Measurements from ENCODE around the gene ACSBG1.

The ACSBG1 gene

GRCh38 chr15:78216276-78217104, 17.9 kb downstream of the ACSBG1 start:
- peak; percentile 49 for DNase-seq

DNA sequence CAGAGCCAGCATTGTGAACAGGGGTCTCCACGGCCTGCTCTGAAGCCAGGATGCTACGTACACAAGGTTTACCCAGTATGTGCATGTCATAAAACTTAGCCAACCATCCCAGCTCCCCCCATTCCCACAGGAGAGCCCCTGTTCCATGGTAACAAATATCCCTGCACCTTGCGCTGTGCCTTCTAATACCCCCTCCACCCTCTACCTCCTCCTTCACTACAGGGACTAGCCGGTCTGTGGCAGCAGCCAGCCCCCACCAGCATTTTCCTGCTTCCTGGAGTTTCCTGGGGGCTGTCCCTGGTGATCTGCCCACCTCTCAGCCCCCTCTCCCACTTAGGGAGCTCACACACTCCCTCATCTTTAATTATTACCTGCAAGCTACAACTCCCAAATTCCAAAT, 20.4 kb downstream of the ACSBG1 start:
- DNase-seq = peak; percentile 40

DNA sequence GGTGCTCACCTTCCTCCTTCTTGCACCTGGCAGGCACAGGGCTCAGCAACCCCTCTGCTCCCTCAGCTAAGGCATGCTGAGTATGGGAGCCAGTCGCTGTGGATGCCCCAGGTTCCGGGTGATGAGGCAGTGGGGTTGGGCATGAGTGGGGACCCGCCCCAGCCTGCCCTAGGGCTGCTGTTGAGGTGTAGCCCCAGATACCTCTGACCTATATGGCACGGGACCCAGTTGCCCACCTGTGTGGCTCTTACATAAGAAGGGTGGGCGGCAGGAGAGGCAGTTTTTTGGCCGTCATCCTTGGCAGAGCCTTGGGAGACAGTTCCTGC, 21.0 kb downstream of the ACSBG1 start:
- DNase-seq = no peak

GRCh38 chr15:78212546-78213424, 21.6 kb downstream of the ACSBG1 start:
- peak; percentile 96 for DNase-seq

DNA sequence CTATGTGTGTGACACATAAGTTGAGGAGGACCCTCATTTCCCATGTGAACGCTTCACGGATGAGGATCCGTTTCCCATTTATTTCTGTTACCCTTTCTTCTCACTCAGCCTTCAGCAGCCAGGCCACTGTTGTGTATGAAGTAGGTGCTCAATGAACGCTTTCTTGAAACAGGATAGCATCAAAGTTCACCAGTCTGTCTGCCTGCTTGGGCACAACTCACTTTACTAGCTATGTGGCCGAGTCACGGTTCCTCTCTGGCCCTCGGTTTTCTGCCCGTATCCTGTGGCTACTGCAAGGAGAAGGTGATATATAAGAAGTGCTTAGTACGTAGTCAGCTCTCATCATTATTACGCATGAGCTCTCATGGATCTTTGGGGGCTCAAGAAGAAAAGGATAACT, 22.4 kb downstream of the ACSBG1 start:
- DNase-seq = peak; percentile 30

DNA sequence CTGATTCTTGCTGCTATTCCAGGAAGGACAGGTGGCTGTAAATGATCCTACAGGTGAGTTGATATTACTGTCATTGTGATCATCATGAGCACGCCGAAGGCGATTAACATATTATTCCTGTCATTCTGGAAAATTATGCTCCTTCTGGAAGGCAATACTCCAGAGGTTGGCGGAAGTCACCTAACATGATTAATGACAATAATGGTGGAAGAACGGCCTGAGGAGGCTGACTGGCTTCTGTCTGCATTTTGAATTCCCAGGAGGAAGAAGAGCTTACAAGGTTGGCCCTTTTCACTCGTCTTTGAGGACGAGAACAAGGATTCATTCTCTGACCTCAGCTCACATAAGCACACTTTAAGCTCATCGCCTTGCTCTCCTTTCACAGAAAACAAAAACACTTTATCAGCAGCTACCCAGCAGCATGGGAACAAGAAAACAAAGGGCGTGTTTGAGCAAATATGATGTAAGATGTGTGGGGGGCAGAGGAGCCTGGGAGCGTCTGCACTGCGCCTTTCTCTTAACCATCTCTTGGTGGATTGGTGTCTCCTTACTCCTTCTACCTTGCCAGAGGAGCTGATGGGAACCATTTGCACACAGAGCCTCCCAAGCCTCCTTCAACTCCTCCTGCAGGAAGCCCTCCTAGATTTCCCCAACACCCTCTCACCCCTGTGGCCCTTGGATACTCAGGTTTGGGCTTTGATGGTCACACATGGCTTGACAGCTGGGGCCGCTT, 23.0 kb downstream of the ACSBG1 start:
- peak; percentile 77 for DNase-seq

DNA sequence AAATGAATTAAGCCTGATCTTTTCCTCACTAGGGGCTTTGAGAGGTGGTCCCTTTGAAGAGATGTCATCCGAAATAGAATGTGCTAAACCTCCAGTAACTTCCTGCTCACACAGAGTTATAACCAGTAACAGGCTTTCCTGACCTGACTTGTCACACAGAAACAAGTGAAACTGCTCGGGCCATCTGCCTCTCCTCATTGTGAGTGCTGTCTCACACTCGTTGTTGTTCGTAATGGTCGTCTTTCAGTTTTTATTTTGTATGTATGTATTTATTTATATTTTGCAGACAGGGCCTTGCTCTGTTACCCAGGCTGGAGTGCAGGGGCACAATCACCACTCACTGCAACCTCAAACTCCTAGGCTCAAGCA, 24.0 kb downstream of the ACSBG1 start:
- peak; percentile 49 for DNase-seq

DNA sequence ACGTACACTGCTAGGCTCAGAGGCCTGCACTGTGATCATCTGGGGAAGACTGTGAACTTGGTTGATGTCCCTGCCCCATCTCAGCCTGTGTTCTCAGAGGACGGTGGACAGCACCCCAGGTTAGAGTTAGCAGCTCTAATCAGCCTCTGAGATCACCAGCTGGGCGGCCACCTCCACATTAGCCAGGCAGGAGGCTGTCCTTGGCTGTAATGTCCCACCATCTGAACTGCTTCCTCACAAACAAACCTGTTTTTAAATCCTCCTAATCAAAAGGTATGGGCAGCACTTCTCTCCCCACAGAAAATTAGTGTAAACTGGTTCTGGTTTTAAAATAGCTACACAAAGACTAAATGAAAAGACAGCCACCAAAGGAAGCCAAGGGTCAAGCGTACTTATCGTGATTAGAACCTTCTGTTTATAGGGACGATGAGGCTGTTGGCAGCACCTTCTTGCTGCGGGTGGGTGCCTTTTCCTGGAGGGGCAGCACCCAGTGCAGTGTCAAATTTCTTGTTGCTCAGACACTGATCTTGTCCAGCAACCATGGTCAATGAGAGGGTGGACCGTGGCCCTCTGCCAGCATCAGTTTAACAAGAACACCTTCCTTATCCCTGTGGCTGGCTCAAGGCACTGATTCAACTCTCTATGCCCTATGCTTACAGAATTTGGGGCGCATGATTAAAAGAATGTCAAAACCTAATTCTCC, 24.6 kb downstream of the ACSBG1 start:
- DNase-seq = peak; percentile 69

DNA sequence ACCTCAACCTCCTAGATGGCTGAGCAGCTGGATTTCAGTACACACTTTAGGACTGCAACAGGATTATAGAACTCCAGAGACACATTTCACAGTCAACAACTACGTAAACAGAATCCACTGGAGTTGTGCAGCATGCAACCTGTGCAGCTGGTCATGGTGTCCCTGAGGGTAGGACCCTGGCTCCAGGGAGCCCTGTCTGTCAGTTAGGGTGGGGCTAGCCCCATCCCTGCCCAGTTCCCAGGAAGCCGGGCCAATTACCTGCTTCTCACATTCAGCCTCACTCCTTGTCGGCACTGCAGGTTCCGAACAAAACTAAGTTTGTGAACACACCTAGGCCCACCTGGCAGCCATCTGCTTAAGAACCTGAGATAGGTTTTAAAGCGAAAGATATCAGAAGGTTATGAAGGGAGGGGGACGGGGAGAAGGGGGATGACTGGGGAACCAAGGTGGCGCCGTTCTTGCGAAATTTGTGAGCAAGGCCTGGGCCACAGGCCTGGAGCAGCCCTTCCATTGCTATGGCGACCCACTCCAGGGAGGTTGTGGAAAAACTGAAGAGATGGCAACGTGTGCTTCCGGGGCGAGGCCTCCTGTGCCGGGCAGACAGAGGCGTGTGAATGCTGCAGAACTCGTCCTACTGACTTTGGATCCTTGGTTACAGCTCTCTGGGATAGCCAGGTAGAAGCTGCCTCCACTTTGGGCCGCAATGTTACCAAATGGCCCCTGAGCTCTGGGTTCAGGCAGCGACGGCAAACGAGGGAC, 25.3 kb downstream of the ACSBG1 start:
- peak; percentile 13 for DNase-seq

DNA sequence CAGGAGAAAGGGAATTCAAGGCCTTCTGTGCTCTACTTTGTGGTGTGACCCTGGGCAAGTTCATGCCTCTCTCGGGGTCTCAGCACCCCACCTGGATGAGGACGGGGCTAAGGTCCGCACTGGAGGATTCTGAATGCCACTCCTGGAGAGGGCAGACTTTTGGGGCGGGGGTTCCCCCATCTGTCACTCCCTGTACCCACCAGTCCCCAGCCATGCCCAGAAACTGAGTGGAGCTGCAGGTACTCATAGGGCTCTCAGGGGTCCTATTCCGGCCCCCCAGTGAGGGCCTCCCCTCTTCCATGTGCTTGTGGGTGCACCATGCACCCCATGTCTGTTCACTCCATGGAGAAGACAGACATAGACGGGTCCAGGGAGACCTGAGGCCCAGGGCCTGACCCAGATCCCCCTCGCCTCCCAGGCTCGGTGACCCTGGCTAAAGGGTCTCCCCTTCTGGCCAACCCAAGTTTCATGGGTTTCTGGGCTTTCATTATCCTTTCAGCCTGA, 26.0 kb downstream of the ACSBG1 start:
- DNase-seq = no peak

- DNase-seq = no peak
Measured at GRCh38 chr15:78207641-78208340, 26.6 kb downstream of the ACSBG1 start.

- DNase-seq = no peak
Measured at GRCh38 chr15:78207110-78207458, 27.3 kb downstream of the ACSBG1 start.

DNA sequence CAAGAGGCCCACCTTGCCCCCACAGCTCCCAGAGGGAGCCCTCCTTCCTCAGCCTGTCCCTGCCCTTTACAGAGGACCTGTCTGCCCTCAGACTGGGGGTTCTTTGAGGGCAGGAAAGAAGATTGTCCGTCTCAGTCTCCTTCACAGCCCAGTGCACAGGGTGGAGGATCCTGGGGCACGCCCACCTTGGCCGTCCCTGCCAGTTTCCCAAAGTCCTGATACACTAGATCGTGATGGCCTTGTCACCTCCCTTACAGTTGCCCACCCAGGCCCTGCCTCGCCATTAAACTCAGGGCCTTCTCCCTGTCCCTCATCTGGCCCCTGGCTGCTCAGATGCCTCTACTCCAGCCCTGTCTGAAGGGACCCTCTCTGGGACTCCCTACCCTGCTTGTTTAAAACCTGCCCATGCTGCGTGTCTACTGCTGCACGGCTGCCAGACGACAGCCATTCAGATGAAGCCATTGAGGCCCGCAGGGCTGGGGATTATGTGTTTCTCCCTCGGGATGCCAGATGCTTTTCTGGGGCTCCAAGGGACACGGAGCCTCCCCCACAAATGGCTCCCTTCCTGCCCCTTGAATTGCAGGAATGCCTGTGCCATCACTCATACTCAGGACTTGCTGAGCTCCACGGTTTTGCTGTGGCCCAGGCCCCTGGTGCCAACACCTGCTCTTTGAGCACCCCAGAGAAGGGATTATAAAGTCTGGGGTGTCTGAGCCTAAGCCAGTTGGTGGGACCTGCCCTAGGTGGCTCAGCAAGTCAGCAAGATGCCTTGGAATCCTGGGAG, 27.8 kb downstream of the ACSBG1 start:
- DNase-seq = no peak

DNA sequence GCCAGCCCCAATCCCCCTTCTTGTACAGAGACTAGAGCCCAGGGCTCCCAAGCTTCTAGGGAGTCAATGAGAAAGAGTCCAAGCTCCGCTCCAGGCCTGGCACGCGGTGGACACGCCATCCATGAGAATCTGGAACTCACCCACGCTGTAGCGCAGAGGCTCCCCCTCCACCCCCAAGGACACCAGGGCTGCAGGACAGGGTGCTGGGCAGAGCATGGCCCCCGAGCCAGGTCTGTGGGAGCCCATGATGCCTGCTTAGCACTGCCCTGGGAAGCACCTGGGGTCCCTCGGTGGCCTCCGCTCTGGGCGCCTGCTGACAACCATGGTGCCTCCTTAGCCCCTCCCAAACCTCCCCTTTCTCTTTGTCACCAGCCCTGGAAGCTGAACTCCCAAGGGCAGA, 28.5 kb downstream of the ACSBG1 start:
- no peak for DNase-seq

DNA sequence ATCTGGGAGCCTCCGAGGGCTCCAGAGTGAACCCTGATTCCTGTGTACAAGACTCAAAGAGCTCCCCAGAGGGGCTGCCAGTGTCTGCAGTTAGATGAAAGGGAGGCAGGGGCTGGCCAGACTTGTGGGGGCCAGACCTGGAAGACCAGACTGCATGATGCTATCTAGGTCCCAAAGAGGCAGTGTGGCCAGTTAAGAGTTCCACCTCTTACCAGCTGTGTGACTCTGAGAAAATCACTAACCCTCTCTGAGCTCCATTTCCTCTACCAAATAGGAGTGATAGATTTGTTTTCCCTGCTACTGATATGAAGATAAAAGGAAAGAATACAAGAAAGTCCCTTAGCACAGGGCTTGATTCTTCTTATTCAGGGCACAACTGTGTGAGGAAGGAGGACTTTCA, 29.0 kb downstream of the ACSBG1 start:
- no peak for DNase-seq

DNA sequence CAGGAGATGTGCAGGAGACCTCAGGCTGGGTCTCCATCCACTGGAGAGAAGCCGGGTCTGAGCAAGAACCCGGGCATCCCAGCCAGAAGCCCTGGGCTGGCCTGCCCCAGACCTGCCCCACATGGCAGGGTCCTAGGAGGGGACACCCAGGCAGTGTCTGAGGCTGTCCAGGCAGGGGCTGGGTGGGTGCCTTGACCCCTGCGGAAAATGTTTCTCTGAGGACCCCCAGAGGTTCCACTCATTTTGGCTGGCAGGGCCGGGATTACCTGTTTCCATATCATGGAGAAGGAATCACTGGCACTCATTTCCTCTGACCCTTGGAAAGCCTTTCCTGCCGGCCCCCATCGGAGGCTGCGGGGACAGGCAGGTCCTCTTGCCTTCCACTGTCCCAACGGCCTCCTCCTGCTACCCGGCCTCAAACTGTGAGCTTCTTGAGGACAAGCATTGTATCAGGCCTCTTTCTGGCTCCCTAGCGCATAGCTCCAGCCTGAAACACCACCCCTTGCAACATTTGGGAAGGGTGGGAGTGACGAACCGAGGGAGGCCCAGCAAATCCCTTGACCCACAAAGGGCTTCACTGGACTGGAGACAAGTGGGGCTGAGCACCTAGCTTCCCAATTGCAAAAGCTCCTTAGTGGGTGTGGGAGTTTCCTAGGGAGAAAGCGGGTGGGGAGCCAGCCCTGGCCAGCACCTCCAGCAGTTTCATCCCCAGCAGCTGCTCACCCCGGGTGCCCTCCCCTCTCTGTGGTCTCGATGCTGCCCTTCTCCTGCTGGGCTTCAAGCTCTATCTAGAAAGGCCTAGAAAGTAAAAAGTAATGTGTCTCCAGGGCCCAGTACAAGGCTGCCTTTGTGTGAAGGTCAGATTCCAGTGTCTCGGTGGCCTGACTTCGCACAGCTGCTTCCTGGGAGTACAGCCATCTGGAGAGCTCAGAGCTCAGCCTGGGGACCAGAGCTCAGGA, 29.7 kb downstream of the ACSBG1 start:
- peak; percentile 6 for DNase-seq

- no peak for DNase-seq
Measured at GRCh38 chr15:78203346-78204225, 30.8 kb downstream of the ACSBG1 start.

Measured in NCI-H69 (cell line).